Activated gamma-delta T cell (primary cell): ENCODE data around the gene TXN2.
"Not testable (repeated sequence)": the region's sequence is repeated elsewhere in the genome, so short reads cannot be mapped to it uniquely, and the experiment has no call there.

ENCODE experiments used
- DNase-seq: peaks from one replicate; lab custom pipeline; 2025; lab: John Stamatoyannopoulos, UW

Gene TXN2

GRCh38 chr22:36455571-36456463 lies 25.6 kb downstream of the TXN2 start:
- no peak for DNase-seq

- DNase-seq, result peak; percentile 96
Observed at GRCh38 chr22:36454916-36455570, 26.4 kb downstream of the TXN2 start.

- no peak for DNase-seq
Observed at GRCh38 chr22:36453855-36454378, 27.5 kb downstream of the TXN2 start.

DNA sequence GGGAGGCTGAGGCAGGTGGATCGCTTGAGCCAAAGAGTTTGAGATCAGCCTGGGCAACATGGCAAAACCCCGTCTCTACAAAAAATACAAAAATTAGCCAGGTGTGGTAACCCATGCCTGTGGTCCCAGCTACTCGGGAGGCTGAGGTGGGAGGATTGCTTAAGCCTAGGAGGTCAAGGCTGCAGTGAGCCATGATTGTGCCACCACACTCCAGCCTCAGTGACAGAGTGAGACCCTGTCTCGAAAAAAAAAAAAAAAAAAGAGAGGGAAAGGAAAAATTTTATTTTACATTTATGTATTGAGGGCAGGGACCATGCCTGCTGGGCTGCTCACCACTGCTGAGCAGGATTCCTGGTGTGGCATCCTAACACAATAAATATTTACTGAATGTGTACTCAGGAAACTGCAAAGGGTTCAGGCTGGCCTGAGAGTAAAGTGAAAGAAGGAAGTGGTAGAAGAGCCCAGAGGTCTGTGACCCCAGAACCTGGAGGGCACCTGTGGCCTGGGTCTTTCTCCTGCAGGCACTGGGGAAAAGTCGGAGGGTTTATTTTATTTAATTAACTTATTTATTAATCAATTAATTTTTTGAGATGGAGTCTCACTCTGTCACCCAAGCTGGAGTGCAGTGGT lies 28.3 kb downstream of the TXN2 start:
- DNase-seq, result not testable (repeated sequence)

DNA sequence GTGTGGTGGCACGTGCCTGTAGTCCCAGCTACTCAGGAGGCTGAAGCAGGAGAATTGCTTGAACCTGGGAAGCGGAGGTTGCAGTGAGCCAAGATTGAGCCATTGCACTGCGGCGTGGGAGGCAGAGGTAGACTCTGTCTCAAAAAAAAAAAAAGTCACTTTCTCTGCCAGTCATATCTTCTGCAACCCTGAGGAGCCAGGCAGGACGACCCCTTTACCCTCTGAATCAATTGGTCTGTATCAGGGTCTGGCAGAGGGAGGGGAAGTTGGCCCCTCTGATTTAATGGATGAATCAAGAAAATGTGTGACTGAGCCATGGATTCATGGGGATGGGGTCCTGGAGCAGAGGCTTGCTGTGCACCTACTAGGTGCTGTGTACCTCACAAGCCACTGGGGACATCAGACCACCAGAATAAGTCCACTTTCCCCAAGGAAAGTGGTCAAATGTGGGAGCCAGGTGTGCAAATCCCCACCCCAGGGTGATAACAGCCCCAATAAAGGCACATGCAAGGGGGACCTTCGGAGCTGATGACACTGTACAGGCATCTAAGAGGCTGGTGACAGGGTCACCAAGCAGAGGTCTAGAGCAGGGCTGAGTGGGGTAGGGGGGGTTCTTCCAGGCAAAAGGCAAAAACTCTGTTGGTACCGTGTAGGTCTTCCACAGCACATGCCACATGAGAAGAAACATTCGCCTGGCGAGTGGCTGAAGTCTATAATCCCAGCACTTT lies 29.0 kb downstream of the TXN2 start:
- DNase-seq, result no peak

GRCh38 chr22:36450923-36451322 lies 30.5 kb downstream of the TXN2 start:
- not testable (repeated sequence) for DNase-seq

GRCh38 chr22:36449596-36450175 lies 31.8 kb downstream of the TXN2 start:
- DNase-seq, result no peak

GRCh38 chr22:36447632-36448031 lies 33.8 kb downstream of the TXN2 start:
- DNase-seq, result no peak

DNA sequence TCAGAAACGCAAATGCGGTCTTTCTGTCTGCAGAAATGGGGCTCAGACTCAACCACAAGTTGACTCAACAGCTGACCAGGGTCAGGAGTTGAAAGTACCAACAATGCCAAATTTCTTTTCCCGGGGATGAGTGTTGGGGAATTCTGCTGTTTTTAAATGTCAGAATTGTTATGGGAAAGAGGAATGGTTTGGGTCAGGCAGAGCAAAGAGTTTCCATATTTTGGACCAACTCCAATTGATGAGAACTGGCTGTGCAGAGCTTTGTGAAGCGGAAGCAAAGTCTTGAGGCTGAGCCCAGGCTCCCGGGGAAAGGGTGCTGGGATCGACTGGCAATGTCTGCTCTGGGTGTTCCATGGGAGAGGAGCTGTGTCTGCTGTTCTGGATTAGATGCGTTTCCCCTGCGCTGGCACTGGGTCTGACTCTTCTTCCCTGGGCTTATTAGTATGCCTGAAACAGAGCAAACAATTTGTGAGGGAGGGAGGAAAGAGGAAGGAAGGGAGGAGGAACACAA lies 36.2 kb downstream of the TXN2 start:
- DNase-seq, result no peak

- no peak for DNase-seq
Observed at GRCh38 chr22:36443198-36443770, 38.2 kb downstream of the TXN2 start.

DNA sequence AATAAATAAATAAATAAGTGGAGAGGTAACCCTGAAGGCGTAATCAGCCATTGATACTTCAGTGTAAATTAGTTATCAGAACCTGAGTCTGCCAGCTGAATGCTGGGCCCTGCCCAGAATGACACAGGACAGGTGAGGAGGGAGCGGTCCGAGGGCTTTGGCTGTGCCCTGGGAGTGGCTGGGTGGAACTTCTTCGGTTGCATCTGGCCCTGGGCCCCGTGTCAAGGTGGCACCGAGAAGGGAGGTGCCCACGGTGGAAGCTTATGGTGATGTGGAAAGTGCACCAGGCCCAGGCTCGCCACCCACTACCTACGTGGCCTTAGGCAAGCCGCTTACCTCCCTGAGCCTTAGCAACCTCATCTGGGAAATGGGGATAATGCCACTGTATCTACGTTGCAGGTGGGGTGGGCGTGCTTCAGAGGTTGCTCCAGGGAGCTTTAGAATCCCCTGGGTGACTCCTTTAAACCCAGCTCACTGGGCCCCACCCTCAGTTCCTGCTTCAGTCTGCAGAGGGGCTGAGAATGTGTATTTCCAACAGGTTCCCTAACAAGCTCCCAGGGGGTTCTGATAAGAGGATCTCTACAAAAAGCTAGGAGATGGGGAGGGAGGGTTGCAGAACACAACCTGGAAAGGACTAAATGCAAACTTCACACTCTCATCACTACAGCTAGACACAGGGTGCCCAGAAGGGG lies 38.8 kb downstream of the TXN2 start:
- DNase-seq, result no peak

- DNase-seq, result no peak
Observed at GRCh38 chr22:36440429-36441002, 40.9 kb downstream of the TXN2 start.

DNA sequence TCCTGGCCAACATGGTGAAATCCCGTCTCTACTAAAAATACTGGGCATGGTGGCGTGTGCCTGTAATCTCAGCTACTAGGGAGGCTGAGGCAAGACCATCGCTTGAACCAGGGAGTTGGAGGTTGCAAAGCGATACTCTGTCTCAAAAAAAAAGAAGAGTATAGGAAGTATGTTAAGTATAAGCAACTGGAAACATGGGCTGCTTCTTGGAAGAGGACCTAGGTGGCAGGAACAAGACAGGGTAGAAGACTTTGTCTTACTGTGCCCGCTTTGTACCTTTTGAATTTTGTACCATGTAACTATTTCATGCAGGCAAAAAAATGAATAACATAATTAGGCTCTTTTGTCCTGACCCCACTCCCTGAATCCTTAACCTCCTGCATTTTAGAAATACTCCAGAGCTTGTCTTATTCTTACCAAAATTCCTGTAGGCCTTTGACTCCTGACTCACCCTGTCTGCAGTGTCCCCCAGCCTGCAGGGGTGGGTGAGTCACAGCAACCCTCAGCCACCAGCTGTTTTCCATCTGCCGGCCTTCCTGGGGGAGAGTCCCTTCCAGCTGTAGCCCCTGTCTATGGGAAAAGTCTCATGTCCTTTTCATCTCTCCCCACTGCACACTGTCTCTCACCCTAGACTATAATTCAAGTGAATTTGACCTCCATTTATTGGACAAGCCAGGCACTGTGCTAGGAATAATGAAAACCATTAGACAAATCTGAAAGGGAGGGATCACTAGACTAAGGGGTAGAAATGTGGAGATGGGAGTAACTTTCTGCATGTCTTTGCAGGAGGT lies 41.8 kb downstream of the TXN2 start:
- DNase-seq, result no peak

GRCh38 chr22:36435516-36436415 lies 45.7 kb downstream of the TXN2 start:
- DNase-seq, result peak; percentile 58

- no peak for DNase-seq
Observed at GRCh38 chr22:36433318-36434231, 47.9 kb downstream of the TXN2 start.

GRCh38 chr22:36432592-36433317 lies 48.7 kb downstream of the TXN2 start:
- no peak for DNase-seq
